H1 (cell line): ENCODE results near the gene FHIT. TPM values are rescaled to one million over a fixed set of nuclear protein-coding genes. Genes with fewer than 3 reads are reported as not detected.

Experiments
- CTCF ChIA-PET: fragments of 300-600 bp; sonication (Branson Sonifier 250); formaldehyde crosslinking; loops from one replicate; lab custom pipeline; 2021; ENCODE audit not compliant: partially characterized antibody; lab: Charles Lee
- POLR2A ChIA-PET: fragments of 300-600 bp; sonication (Branson Sonifier 250); formaldehyde crosslinking; loops from one replicate; lab custom pipeline; 2021; ENCODE audit warnings: inconsistent platforms; ENCODE audit not compliant: partially characterized antibody; lab: Charles Lee
- DNase-seq, 2 experiments: peaks; one replicate each; pipeline versions ENCODE4 v3.0.0 to v3.0.0-alpha.2; 2010 to 2022; ENCODE audit warnings: low spot score in 2 of 2, low read depth in 1 of 2, mixed read lengths in 1 of 2
- FAIRE-seq: peaks from 2 replicates; lab custom pipeline; 2011; peaks lifted over from hg19 to GRCh38; lab: Jason Lieb, UNC
- H2AFZ ChIP-seq: 2 replicates; pipeline ENCODE4 v1.8.1; 2012; ENCODE audit warnings: low read length, inconsistent platforms
- H2AK5ac ChIP-seq: 2 replicates; pipeline ENCODE4 v1.6.1; 2013; ENCODE audit warnings: low read depth, low read length
- H2BK120ac ChIP-seq: replicated peaks from 2 replicates; pipeline ENCODE3; 2013; ENCODE audit warnings: low read depth, low read length, inconsistent platforms
- H2BK12ac ChIP-seq: 2 replicates; pipeline ENCODE4 v1.6.1; 2013; ENCODE audit warnings: low read depth, low read length
- H2BK15ac ChIP-seq: 2 replicates; pipeline ENCODE4 v1.6.1; 2013; ENCODE audit warnings: low read length
- H2BK20ac ChIP-seq: 2 replicates; pipeline ENCODE4 v1.6.1; 2013; ENCODE audit warnings: low read length
- H2BK5ac ChIP-seq: 2 replicates; pipeline ENCODE4 v1.6.1; 2013; ENCODE audit warnings: low read depth, low read length
- H3K14ac ChIP-seq: 2 replicates; pipeline ENCODE4 v1.6.1; 2013; ENCODE audit warnings: inconsistent platforms; ENCODE audit not compliant: insufficient read length
- H3K18ac ChIP-seq: 2 replicates; pipeline ENCODE4 v1.6.1; 2013; ENCODE audit warnings: low read length; ENCODE audit errors: extremely low read depth
- H3K23ac ChIP-seq: 2 replicates; pipeline ENCODE4 v1.6.1; 2013; ENCODE audit warnings: inconsistent platforms; ENCODE audit not compliant: insufficient read length
- H3K23me2 ChIP-seq: 2 replicates; pipeline ENCODE4 v1.6.1; 2013; ENCODE audit warnings: low read depth, low read length
- H3K27ac ChIP-seq: 2 replicates; pipeline ENCODE4 v1.6.1; 2011; ENCODE audit warnings: low read depth, low read length, inconsistent platforms
- H3K27me3 ChIP-seq, 4 experiments: replicated peaks in 1 of 4; 1 replicate in 1 of 4; 2 replicates in 3 of 4; pipeline versions ENCODE4 v1.6.1 to v1.8.1; 2011 to 2013; ENCODE audit warnings: low read length in 3 of 4, mild to moderate bottlenecking in 3 of 4, inconsistent platforms in 2 of 4, mixed read lengths in 2 of 4, moderate library complexity in 1 of 4; ENCODE audit not compliant: control insufficient read depth in 3 of 4, insufficient read depth in 3 of 4; ENCODE audit errors: extremely low read depth in 1 of 4
- H3K36me3 ChIP-seq, 4 experiments: 2 replicates each; pipeline versions ENCODE4 v1.6.1 to v1.8.1; 2011 to 2013; ENCODE audit warnings: mild to moderate bottlenecking in 4 of 4, low read length in 3 of 4, moderate library complexity in 2 of 4, control low read depth in 1 of 4, inconsistent platforms in 1 of 4; ENCODE audit not compliant: insufficient read depth in 4 of 4, control insufficient read depth in 2 of 4
- H3K4ac ChIP-seq: replicated peaks from 2 replicates; pipeline ENCODE3; 2013; ENCODE audit warnings: low read length, low read depth, mixed read lengths, inconsistent platforms; ENCODE audit not compliant: insufficient read length
- H3K4me1 ChIP-seq, 4 experiments: replicated peaks in 1 of 4; 1 replicate in 1 of 4; 2 replicates in 3 of 4; pipeline versions ENCODE4 v1.6.1 to v1.8.1; 2011 to 2013; ENCODE audit warnings: low read length in 3 of 4, inconsistent platforms in 2 of 4, mixed read lengths in 1 of 4; ENCODE audit not compliant: insufficient read depth in 4 of 4, control insufficient read depth in 3 of 4
- H3K4me2 ChIP-seq, 2 experiments: 2 replicates each; pipeline versions ENCODE4 v1.6.1 to v1.8.1; 2011 to 2013; ENCODE audit warnings: low read depth in 2 of 2, low read length in 2 of 2, control low read depth in 1 of 2, inconsistent platforms in 1 of 2, mild to moderate bottlenecking in 1 of 2; ENCODE audit not compliant: insufficient read depth in 1 of 2
- H3K4me3 ChIP-seq, 4 experiments: fragments of 200-600, 300-600 bp in 1 of 4; sonication (generic), shearing (Covaris generic), sonication (Bioruptor Twin) in 1 of 4; 2 replicates each; pipeline versions ENCODE4 v1.5.1 to v1.8.1; 2011 to 2016; ENCODE audit warnings: low read length in 4 of 4, low read depth in 3 of 4, control low read depth in 2 of 4, inconsistent platforms in 2 of 4, mild to moderate bottlenecking in 2 of 4, mixed read lengths in 1 of 4, moderate library complexity in 1 of 4; ENCODE audit not compliant: insufficient read depth in 2 of 4; ENCODE audit errors: extremely low read depth in 1 of 4
- H3K56ac ChIP-seq: replicated peaks from 2 replicates; pipeline ENCODE3; 2013; ENCODE audit warnings: low read depth, mild to moderate bottlenecking, mixed read lengths, low read length, inconsistent platforms; ENCODE audit not compliant: insufficient read length
- H3K79me1 ChIP-seq: 2 replicates; pipeline ENCODE4 v1.6.1; 2013; ENCODE audit warnings: low read depth, low read length, control low read depth
- H3K79me2 ChIP-seq, 2 experiments: 2 replicates each; pipeline versions ENCODE4 v1.6.1 to v1.8.1; 2012 to 2013; ENCODE audit warnings: low read length in 2 of 2, mild to moderate bottlenecking in 2 of 2, inconsistent platforms in 1 of 2; ENCODE audit not compliant: insufficient read depth in 2 of 2, control insufficient read depth in 1 of 2
- H3K9ac ChIP-seq, 4 experiments: replicated peaks in 1 of 4; 1 replicate in 1 of 4; 2 replicates in 3 of 4; pipeline versions ENCODE4 v1.6.1 to v1.8.1; 2011 to 2013; ENCODE audit warnings: low read depth in 3 of 4, low read length in 3 of 4, control low read depth in 2 of 4, mild to moderate bottlenecking in 2 of 4, moderate library complexity in 2 of 4, inconsistent platforms in 1 of 4; ENCODE audit errors: extremely low read depth in 1 of 4
- H3K9me3 ChIP-seq, 2 experiments: 2 replicates each; pipeline versions ENCODE4 v1.6.1 to v1.8.1; 2012 to 2013; ENCODE audit warnings: mild to moderate bottlenecking in 2 of 2, moderate library complexity in 2 of 2, control low read depth in 1 of 2, inconsistent platforms in 1 of 2, low read depth in 1 of 2, low read length in 1 of 2, mixed read lengths in 1 of 2; ENCODE audit not compliant: insufficient read depth in 2 of 2
- H4K20me1 ChIP-seq, 2 experiments: replicated peaks in 1 of 2; 2 replicates each; pipeline versions ENCODE3 to v1.8.1; 2011 to 2013; ENCODE audit warnings: inconsistent platforms in 2 of 2, low read length in 2 of 2, mild to moderate bottlenecking in 1 of 2; ENCODE audit not compliant: insufficient read depth in 2 of 2, control insufficient read depth in 1 of 2
- H4K5ac ChIP-seq: 2 replicates; pipeline ENCODE4 v1.6.1; 2013; ENCODE audit warnings: low read length, low read depth, mixed read lengths, inconsistent platforms; ENCODE audit not compliant: insufficient read length
- H4K8ac ChIP-seq: 2 replicates; pipeline ENCODE4 v1.8.0; 2013; ENCODE audit warnings: mild to moderate bottlenecking, moderate library complexity, low read length, inconsistent platforms; ENCODE audit not compliant: insufficient read depth; ENCODE audit errors: extremely low read depth
- H4K91ac ChIP-seq: replicated peaks from 2 replicates; pipeline ENCODE3; 2013; ENCODE audit warnings: low read length, mixed read lengths, inconsistent platforms; ENCODE audit not compliant: insufficient read length
- MAX ChIP-seq: IDR thresholded peaks from 2 replicates; pipeline ENCODE4 v1.6.1; 2012; ENCODE audit warnings: inconsistent platforms
- NRF1 ChIP-seq: IDR thresholded peaks from 2 replicates; pipeline ENCODE4 v1.6.1; 2011; ENCODE audit warnings: mild to moderate bottlenecking, low read depth, low read length, improper control_type of control experiment
- POLR2AphosphoS5 ChIP-seq: IDR thresholded peaks from 2 replicates; pipeline ENCODE4 v1.6.1; 2011; ENCODE audit warnings: low read depth, low read length
- TEAD4 ChIP-seq: IDR thresholded peaks from 2 replicates; pipeline ENCODE4 v1.6.1; 2012; ENCODE audit warnings: low read depth, low read length, inconsistent platforms, mixed read lengths
- ZNF274 ChIP-seq: IDR thresholded peaks from 2 replicates; pipeline ENCODE4 v1.7.0; 2012; ENCODE audit warnings: low read length, borderline replicate concordance; ENCODE audit errors: extremely low read depth
- polyA plus RNA-seq, 7 experiments: library from polyadenylated mRNA; depleted of rRNA in 3 of 7; stranded (reverse) in 5 of 7; unstranded in 2 of 7; fragments of >200 nt in 5 of 7; fragments of 200-250 nt in 2 of 7; gene quantifications; 1 replicate in 5 of 7; 2 replicates in 1 of 7; 4 replicates in 1 of 7; pipeline versions ENCODE4 v1.2.1 to v1.2.3, GENCODE V29; 2011 to 2013; ENCODE audit warnings: missing spikeins in 2 of 7, mixed read lengths in 2 of 7
- total RNA-seq: library from RNA; stranded (reverse); fragmentation: NEBNext Ultra II Directional; extraction: Animal tissue kit (Norgen Biotek cat#: 25700); gene quantifications from 2 replicates; pipeline ENCODE4 v1.2.1, GENCODE V29; 2021

FHIT gene
- total and polyA plus RNA-seq, 2 of the 8 experiments (the other 6 are each of a cell fraction or from before 2014, with no cell fraction given), result 1.2 to 3.2 TPM

- H2BK120ac ChIP-seq, result no peak overlapping the region
- no peak overlapping the region for H3K4me2 ChIP-seq
- TF ChIP-seq MAX (no peak), NRF1 (no peak), ZNF274 (no peak), POLR2AphosphoS5 (no peak), TEAD4 (no peak)
- no peak overlapping the region for H4K91ac ChIP-seq
- CTCF ChIA-PET, result interaction anchor here (1.2 kb wide), 1 partner anchor 27 kb away, joined by 3 read pairs; no protein-coding TSS in a partner anchor
- no peak overlapping the region for H4K8ac ChIP-seq
- no peak overlapping the region for H3K56ac ChIP-seq
- H3K9ac ChIP-seq, result no peak overlapping the region
- H3K27ac ChIP-seq, result no peak overlapping the region
- H4K5ac ChIP-seq, result no peak overlapping the region
- no peak overlapping the region for H3K4me3 ChIP-seq
- no peaks in the 10 kb centered on the region for H3K4me1 ChIP-seq
- FAIRE-seq (no peak), DNase-seq (no peak)
- H3K79me1 ChIP-seq, result no peaks in the 10 kb centered on the region
- no peak overlapping the region for H2AK5ac ChIP-seq
- H3K79me2 ChIP-seq, result no peaks in the 10 kb centered on the region
- no peak overlapping the region for H2BK5ac ChIP-seq
- no peak overlapping the region for H3K18ac ChIP-seq
- no peak overlapping the region for H2BK15ac ChIP-seq
- no peaks in the 10 kb centered on the region for H3K27me3 ChIP-seq
- H3K4ac ChIP-seq, result no peak overlapping the region
- no peak overlapping the region for H3K14ac ChIP-seq
- peaks cover 0 to 4% of the 10 kb centered on the region in 2 experiments; a peak in 1 of 4 replicates for H3K9me3 ChIP-seq
- no peaks in the 10 kb centered on the region for H3K23me2 ChIP-seq
- POLR2A ChIA-PET, result no interaction called here
- H3K23ac ChIP-seq, result no peak overlapping the region
- no peak overlapping the region for H2BK20ac ChIP-seq
- no peaks in the 10 kb centered on the region for H4K20me1 ChIP-seq
- no peak overlapping the region for H2BK12ac ChIP-seq
- no peak overlapping the region for H2AFZ ChIP-seq
- no peaks in the 10 kb centered on the region; a peak in 1 of 8 replicates for H3K36me3 ChIP-seq
Observed at GRCh38 chr3:61200270-61200669, 51.0 kb downstream of the FHIT start.
